Measurements from ENCODE around the gene PLXNB2. TPM values are rescaled to one million over a fixed set of nuclear protein-coding genes. Genes with fewer than 3 reads are reported as not detected.

The PLXNB2 gene
- total RNA-seq, 1 donor from 2014 or later, result 180 TPM

DNA sequence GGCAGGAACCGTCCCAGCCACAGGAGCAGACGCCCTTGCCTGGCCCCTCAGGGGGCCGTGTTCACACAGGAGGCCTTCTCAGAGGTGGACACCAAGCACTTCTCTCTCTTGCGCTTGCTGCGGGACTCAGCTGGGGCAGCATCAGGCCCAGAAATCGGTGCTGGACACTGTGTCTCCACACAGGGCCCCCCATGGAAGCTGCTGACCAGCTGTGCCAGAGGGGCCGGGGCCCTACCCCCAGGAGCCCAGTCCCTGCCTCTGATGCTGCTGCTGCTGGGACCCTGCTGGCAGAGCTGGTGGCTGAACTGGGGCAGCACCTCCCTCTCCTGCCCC lies 4.0 kb downstream of the PLXNB2 start:
- Histone ChIP-seq H3K9me3 (no peaks in the 10 kb centered on the region), H3K27ac (peak overlapping the region; percentile 90), H3K27me3 (no peaks in the 10 kb centered on the region), H3K4me1 (peaks cover 83% of the 10 kb centered on the region), H3K4me3 (peak overlapping the region in 1 of 2 donors; percentile 58), H3K36me3 (no peaks in the 10 kb centered on the region)
- TF ChIP-seq, protein P1, sequence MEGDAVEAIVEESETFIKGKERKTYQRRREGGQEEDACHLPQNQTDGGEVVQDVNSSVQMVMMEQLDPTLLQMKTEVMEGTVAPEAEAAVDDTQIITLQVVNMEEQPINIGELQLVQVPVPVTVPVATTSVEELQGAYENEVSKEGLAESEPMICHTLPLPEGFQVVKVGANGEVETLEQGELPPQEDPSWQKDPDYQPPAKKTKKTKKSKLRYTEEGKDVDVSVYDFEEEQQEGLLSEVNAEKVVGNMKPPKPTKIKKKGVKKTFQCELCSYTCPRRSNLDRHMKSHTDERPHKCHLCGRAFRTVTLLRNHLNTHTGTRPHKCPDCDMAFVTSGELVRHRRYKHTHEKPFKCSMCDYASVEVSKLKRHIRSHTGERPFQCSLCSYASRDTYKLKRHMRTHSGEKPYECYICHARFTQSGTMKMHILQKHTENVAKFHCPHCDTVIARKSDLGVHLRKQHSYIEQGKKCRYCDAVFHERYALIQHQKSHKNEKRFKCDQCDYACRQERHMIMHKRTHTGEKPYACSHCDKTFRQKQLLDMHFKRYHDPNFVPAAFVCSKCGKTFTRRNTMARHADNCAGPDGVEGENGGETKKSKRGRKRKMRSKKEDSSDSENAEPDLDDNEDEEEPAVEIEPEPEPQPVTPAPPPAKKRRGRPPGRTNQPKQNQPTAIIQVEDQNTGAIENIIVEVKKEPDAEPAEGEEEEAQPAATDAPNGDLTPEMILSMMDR (IDR thresholded peaks at IDR 0.05), result no peak
- TF ChIP-seq POLR2A (IDR thresholded peaks at IDR 0.05), result no peak
- TF ChIP-seq POLR2AphosphoS5 (IDR thresholded peaks at IDR 0.05; ENCODE audit: insufficient read depth in 1 of 2, low read depth in 1 of 2), result no peak
- intact Hi-C loops (cut with DNase I), result no loop called here
- no peak for DNase-seq (ENCODE audit: extremely low spot score in 2 of 2)

DNA sequence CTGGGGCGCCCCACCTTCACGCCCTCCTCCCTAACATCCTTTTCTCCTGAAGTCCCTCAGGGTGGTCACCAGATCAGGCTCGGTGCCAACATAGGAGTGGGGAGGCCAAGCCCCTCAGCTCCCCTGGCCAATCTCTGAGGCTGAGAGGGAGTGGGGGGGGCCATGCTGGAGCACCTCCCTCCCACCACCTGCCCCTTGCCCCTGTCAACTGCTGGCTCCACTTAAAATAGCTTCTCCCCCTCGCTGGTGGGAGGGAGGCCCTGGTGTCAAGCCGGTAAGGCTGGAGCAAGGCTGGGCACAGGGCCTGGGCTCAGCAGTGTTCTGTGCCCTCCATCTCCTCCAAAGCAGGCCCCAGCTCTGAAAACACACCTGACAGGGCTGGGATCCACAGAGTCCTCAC lies 4.9 kb downstream of the PLXNB2 start:
- Histone ChIP-seq H3K9me3 (no peaks in the 10 kb centered on the region), H3K4me3 (peak overlapping the region in 1 of 2 donors; percentile 20), H3K36me3 (no peaks in the 10 kb centered on the region), H3K4me1 (peaks cover 83% of the 10 kb centered on the region), H3K27ac (peak overlapping the region; percentile 90), H3K27me3 (no peaks in the 10 kb centered on the region)
- TF ChIP-seq POLR2AphosphoS5 (IDR thresholded peaks at IDR 0.05; ENCODE audit: insufficient read depth in 1 of 2, low read depth in 1 of 2), result no peak
- TF ChIP-seq, protein P1 (IDR thresholded peaks at IDR 0.05), result no peak
- no peak for TF ChIP-seq POLR2A (IDR thresholded peaks at IDR 0.05)
- no peak for DNase-seq (ENCODE audit: extremely low spot score in 2 of 2)
- intact Hi-C loops (cut with DNase I), result no loop called here

DNA sequence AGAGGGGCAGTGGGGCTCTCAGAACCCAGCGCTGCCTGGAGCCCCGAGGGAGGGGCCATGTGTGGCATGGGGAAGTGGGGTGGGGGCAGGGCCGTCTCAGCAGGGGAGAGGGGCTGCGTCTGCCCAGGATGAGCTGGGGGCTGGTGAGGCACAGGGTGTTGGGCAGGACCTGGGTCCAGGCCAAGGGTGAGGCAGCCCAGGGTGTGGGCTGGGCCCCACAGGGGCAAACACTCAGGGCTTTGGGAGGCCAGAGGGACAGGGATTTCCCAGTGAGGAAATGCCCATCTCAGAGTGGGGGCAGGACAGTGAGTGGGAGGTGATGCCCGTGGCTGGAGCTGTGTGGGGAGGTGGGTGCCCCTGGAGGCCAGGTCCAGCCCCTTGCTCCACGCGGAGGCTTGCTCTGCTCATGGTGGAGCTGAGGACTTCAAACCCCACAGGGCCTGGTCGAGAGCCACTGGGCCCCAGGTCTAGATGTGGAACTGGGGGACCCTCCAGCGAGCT lies 5.4 kb downstream of the PLXNB2 start:
- Histone ChIP-seq H3K27me3 (no peaks in the 10 kb centered on the region), H3K4me1 (peaks cover 88% of the 10 kb centered on the region), H3K4me3 (peak overlapping the region; percentile 12 to 20), H3K9me3 (no peaks in the 10 kb centered on the region), H3K36me3 (no peaks in the 10 kb centered on the region), H3K27ac (peak overlapping the region; percentile 90)
- DNase-seq (ENCODE audit: extremely low spot score in 2 of 2), result no peak
- intact Hi-C loops (cut with DNase I), result no loop called here
- TF ChIP-seq, protein P1 (IDR thresholded peaks at IDR 0.05), result no peak

- Histone ChIP-seq H3K4me1 (peaks cover 93% of the 10 kb centered on the region), H3K9me3 (no peaks in the 10 kb centered on the region), H3K27ac (peak overlapping the region; percentile 90), H3K27me3 (no peaks in the 10 kb centered on the region), H3K36me3 (no peaks in the 10 kb centered on the region), H3K4me3 (peak overlapping the region; percentile 12 to 20)
- DNase-seq (ENCODE audit: extremely low spot score in 2 of 2), result no peak
- intact Hi-C loops (cut with DNase I), result no loop called here
- TF ChIP-seq, protein P1 (IDR thresholded peaks at IDR 0.05), result no peak
- TF ChIP-seq POLR2AphosphoS5 (IDR thresholded peaks at IDR 0.05; ENCODE audit: insufficient read depth in 1 of 2, low read depth in 1 of 2), result no peak
Observed at GRCh38 chr22:50301581-50301991, 5.9 kb downstream of the PLXNB2 start.

GRCh38 chr22:50300620-50301257 lies 6.7 kb downstream of the PLXNB2 start:
- peaks cover 99% of the 10 kb centered on the region for H3K4me1 ChIP-seq
- peak overlapping the region; percentile 46 to 49 for H3K4me3 ChIP-seq
- TF ChIP-seq POLR2AphosphoS5 (IDR thresholded peaks at IDR 0.05; ENCODE audit: insufficient read depth in 1 of 2, low read depth in 1 of 2) (no peak), POLR2A (IDR thresholded peaks at IDR 0.05) (no peak)
- TF ChIP-seq, protein P1 (IDR thresholded peaks at IDR 0.05), result no peak

More at GRCh38 chr22:50300620-50301257, 6.7 kb downstream of the PLXNB2 start:
- no peaks in the 10 kb centered on the region for H3K9me3 ChIP-seq
- H3K36me3 ChIP-seq, result no peaks in the 10 kb centered on the region
- no peak for DNase-seq (ENCODE audit: extremely low spot score in 2 of 2)
- intact Hi-C loops (cut with DNase I), result no loop called here
- H3K27me3 ChIP-seq, result no peaks in the 10 kb centered on the region
- H3K27ac ChIP-seq, result peak overlapping the region; percentile 90

Data from vagina (tissue), 2 donors.